Neural cell (in vitro differentiated cells): ENCODE measurements around the gene KRT3. TPM values are rescaled to one million over a fixed set of nuclear protein-coding genes. Genes with fewer than 3 reads are reported as not detected.

Source experiments
- H2AFZ ChIP-seq: fragments of 200-600, 300-800 bp; sonication (generic), shearing (Covaris generic); 2 replicates; pipeline ENCODE4 v1.6.0; 2014; ENCODE audit warnings: low read depth, mild to moderate bottlenecking, antibody characterized with exemption, low read length, moderate library complexity
- H3F3A ChIP-seq: fragments of 200-600 bp; shearing (Covaris generic); 2 replicates; pipeline ENCODE4 v1.6.1; 2016; ENCODE audit warnings: mild to moderate bottlenecking, moderate library complexity, mixed read lengths, antibody characterized with exemption, low read length; ENCODE audit not compliant: insufficient read depth, poor library complexity, severe bottlenecking
- H3K27ac ChIP-seq: fragments of 200-600, 300-800 bp; sonication (generic), shearing (Covaris generic); 2 replicates; pipeline ENCODE4 v1.5.1; 2014; ENCODE audit warnings: mild to moderate bottlenecking, low read length, moderate library complexity
- H3K27me3 ChIP-seq: fragments of 300-800, 200-600 bp; sonication (generic), shearing (Covaris generic); 2 replicates; pipeline ENCODE4 v1.6.0; 2014; ENCODE audit warnings: mild to moderate bottlenecking, low read depth, low read length, moderate library complexity; ENCODE audit not compliant: insufficient read depth
- H3K36me3 ChIP-seq: fragments of 300-800, 200-600 bp; sonication (generic), shearing (Covaris generic); 2 replicates; pipeline ENCODE4 v1.5.1; 2014; ENCODE audit warnings: mild to moderate bottlenecking, antibody characterized with exemption, low read length, moderate library complexity; ENCODE audit not compliant: insufficient read depth
- H3K4me2 ChIP-seq: fragments of 300-800, 200-600 bp; sonication (generic), shearing (Covaris generic); 2 replicates; pipeline ENCODE4 v1.6.0; 2014; ENCODE audit warnings: mild to moderate bottlenecking, low read length
- H3K4me3 ChIP-seq: fragments of 300-800, 200-600 bp; sonication (generic), shearing (Covaris generic); 2 replicates; pipeline ENCODE4 v1.5.1; 2014; ENCODE audit warnings: mild to moderate bottlenecking, low read length, moderate library complexity
- H3K79me2 ChIP-seq: fragments of 200-600 bp; shearing (Covaris generic); replicated peaks from 2 replicates; pipeline ENCODE4 v1.6.0; 2014; ENCODE audit warnings: mild to moderate bottlenecking, low read length, moderate library complexity; ENCODE audit not compliant: insufficient read depth
- H3K9ac ChIP-seq: fragments of 300-800, 200-600 bp; sonication (generic), shearing (Covaris generic); 2 replicates; pipeline ENCODE4 v1.6.1; 2016; ENCODE audit warnings: mild to moderate bottlenecking, low read length, mixed read lengths
- H3K9me2 ChIP-seq: fragments of 200-600 bp; shearing (Covaris generic); 2 replicates; pipeline ENCODE4 v1.6.1; 2016; ENCODE audit warnings: mild to moderate bottlenecking, low read length, mixed read lengths; ENCODE audit not compliant: insufficient read depth
- H3K9me3 ChIP-seq: fragments of 200-600, 300-800 bp; sonication (generic), shearing (Covaris generic); 2 replicates; pipeline ENCODE4 v1.6.1; 2016; ENCODE audit warnings: mild to moderate bottlenecking, mixed run types, low read length, moderate library complexity, mixed read lengths
- H4K20me1 ChIP-seq: fragments of 200-600 bp; shearing (Covaris generic); 2 replicates; pipeline ENCODE4 v1.6.1; 2016; ENCODE audit warnings: mild to moderate bottlenecking, mixed run types; ENCODE audit not compliant: insufficient read depth
- EP300 ChIP-seq: fragments of 450-650 bp; conservative IDR thresholded peaks from 2 replicates; pipeline ENCODE4 v1.6.1; 2014; ENCODE audit warnings: antibody characterized with exemption, mild to moderate bottlenecking, moderate library complexity; ENCODE audit not compliant: poor library complexity, severe bottlenecking
- EZH2 ChIP-seq: fragments of 200-600, 300-800 bp; shearing (Covaris generic), sonication (generic); IDR thresholded peaks from 2 replicates; pipeline ENCODE4 v1.6.1; 2014; ENCODE audit warnings: antibody characterized with exemption, low read length, borderline replicate concordance, mild to moderate bottlenecking; ENCODE audit not compliant: insufficient read depth, poor library complexity, severe bottlenecking
- MXI1 ChIP-seq: fragments of 450-650 bp; conservative IDR thresholded peaks from 2 replicates; pipeline ENCODE4 v1.6.1; 2014; ENCODE audit warnings: antibody characterized with exemption, mild to moderate bottlenecking; ENCODE audit not compliant: poor library complexity, severe bottlenecking
- POLR2AphosphoS5 ChIP-seq: IDR thresholded peaks from 2 replicates; pipeline ENCODE4 v1.6.1; 2012
- RAD21 ChIP-seq: fragments of 450-650 bp; conservative IDR thresholded peaks from 2 replicates; pipeline ENCODE4 v1.6.1; 2014; ENCODE audit warnings: antibody characterized with exemption, mild to moderate bottlenecking, moderate library complexity
- SMC3 ChIP-seq: fragments of 450-650 bp; conservative IDR thresholded peaks from 2 replicates; pipeline ENCODE4 v1.6.1; 2014; ENCODE audit warnings: antibody characterized with exemption, mild to moderate bottlenecking, moderate library complexity; ENCODE audit not compliant: poor library complexity
- TAF1 ChIP-seq: IDR thresholded peaks from 2 replicates; pipeline ENCODE4 v1.6.1; 2012; ENCODE audit warnings: low read depth
- polyA plus RNA-seq: library from polyadenylated mRNA; depleted of rRNA; stranded (reverse); fragments of >200 nt; gene quantifications from 2 replicates; pipeline ENCODE4 v1.2.3, GENCODE V29; 2014
- TF ChIP-seq, protein P1 (sequence below): fragments of 450-650 bp; IDR thresholded peaks from 2 replicates; pipeline ENCODE4 v1.5.1; 2014; ENCODE audit warnings: antibody characterized with exemption, mild to moderate bottlenecking, moderate library complexity; ENCODE audit not compliant: poor library complexity, severe bottlenecking
- TF ChIP-seq, protein P2 (sequence below): IDR thresholded peaks from 2 replicates; pipeline ENCODE4 v1.6.1; 2012; ENCODE audit warnings: borderline replicate concordance

The KRT3 gene
- polyA plus RNA-seq, 1 donor from 2014 or later, result not detected

DNA sequence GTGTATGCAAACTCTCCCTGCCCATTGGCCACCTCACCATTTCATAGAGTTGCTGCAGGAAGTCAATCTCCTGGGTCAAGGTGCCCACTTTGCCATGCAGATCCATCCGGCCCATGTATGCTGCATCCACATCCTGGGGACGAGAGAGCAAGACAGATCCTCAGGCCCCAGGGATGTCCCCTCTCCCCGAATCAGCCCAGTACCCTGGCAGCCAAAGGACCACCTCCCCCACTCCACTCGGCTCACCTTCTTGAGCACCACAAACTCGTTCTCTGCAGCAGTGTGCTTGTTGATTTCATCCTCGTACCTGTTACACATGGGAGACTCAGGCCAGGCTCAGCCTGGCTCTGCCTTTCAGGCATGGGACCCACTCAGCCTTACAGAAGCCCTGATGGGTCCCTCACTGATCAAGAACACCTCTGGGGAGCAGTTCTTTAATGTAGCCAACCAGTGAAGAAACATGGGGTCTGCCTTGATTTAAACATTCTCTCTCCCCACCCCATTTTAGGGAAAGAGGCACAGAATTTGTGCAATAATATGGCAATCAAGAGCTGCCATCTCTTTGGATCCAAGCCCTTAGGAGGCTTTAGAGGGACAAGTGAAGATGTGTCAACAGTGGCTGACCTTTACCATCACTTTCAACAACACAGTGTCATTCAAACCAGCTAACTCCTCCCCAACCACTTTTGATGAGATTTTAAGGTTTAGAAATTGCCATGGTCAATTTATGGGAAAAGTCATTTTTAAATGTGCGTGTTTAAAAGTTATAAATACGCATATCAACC is 34.3 kb upstream of the KRT3 start:
- no peaks in the 10 kb centered on the region for H3K27me3 ChIP-seq
- no peak overlapping the region for H3K4me3 ChIP-seq
- TF ChIP-seq POLR2AphosphoS5 (no peak), EP300 (no peak), MXI1 (no peak), EZH2 (no peak), RAD21 (no peak), TAF1 (no peak), SMC3 (no peak)
- TF ChIP-seq, protein P1, sequence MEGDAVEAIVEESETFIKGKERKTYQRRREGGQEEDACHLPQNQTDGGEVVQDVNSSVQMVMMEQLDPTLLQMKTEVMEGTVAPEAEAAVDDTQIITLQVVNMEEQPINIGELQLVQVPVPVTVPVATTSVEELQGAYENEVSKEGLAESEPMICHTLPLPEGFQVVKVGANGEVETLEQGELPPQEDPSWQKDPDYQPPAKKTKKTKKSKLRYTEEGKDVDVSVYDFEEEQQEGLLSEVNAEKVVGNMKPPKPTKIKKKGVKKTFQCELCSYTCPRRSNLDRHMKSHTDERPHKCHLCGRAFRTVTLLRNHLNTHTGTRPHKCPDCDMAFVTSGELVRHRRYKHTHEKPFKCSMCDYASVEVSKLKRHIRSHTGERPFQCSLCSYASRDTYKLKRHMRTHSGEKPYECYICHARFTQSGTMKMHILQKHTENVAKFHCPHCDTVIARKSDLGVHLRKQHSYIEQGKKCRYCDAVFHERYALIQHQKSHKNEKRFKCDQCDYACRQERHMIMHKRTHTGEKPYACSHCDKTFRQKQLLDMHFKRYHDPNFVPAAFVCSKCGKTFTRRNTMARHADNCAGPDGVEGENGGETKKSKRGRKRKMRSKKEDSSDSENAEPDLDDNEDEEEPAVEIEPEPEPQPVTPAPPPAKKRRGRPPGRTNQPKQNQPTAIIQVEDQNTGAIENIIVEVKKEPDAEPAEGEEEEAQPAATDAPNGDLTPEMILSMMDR, result no peak
- TF ChIP-seq, protein P2, sequence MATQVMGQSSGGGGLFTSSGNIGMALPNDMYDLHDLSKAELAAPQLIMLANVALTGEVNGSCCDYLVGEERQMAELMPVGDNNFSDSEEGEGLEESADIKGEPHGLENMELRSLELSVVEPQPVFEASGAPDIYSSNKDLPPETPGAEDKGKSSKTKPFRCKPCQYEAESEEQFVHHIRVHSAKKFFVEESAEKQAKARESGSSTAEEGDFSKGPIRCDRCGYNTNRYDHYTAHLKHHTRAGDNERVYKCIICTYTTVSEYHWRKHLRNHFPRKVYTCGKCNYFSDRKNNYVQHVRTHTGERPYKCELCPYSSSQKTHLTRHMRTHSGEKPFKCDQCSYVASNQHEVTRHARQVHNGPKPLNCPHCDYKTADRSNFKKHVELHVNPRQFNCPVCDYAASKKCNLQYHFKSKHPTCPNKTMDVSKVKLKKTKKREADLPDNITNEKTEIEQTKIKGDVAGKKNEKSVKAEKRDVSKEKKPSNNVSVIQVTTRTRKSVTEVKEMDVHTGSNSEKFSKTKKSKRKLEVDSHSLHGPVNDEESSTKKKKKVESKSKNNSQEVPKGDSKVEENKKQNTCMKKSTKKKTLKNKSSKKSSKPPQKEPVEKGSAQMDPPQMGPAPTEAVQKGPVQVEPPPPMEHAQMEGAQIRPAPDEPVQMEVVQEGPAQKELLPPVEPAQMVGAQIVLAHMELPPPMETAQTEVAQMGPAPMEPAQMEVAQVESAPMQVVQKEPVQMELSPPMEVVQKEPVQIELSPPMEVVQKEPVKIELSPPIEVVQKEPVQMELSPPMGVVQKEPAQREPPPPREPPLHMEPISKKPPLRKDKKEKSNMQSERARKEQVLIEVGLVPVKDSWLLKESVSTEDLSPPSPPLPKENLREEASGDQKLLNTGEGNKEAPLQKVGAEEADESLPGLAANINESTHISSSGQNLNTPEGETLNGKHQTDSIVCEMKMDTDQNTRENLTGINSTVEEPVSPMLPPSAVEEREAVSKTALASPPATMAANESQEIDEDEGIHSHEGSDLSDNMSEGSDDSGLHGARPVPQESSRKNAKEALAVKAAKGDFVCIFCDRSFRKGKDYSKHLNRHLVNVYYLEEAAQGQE, result no peak
- H3K4me2 ChIP-seq, result no peak overlapping the region
- no peak overlapping the region for H3K27ac ChIP-seq
- H3K79me2 ChIP-seq, result no peaks in the 10 kb centered on the region
- H3F3A ChIP-seq, result no peaks in the 10 kb centered on the region
- no peak overlapping the region for H2AFZ ChIP-seq
- no peaks in the 10 kb centered on the region for H3K36me3 ChIP-seq
- H4K20me1 ChIP-seq, result no peaks in the 10 kb centered on the region
- H3K9ac ChIP-seq, result no peak overlapping the region
- H3K9me3 ChIP-seq, result no peaks in the 10 kb centered on the region
- H3K9me2 ChIP-seq, result no peaks in the 10 kb centered on the region

DNA sequence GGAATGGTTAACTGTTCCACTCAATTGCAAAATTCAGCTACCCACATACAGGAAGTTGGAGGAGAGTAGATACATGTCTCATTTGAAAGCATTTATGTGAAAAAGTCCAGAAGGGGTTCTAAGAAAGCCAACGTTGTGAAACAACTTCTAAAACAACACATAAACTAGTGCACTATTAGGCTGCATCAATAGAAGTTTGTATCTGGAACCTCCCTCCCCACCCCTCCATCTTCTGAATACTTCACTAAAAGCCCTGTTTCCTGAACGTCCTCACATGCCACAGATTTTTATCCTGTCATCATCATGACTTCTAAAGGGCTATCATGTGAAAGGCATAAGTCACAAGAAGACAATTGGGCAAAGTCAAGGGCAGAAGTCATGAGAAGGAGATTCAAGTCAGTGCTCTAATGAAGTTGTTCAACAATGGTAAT is 32.7 kb upstream of the KRT3 start:
- Histone ChIP-seq H3K9me3 (no peaks in the 10 kb centered on the region), H2AFZ (no peak overlapping the region), H3K4me3 (no peak overlapping the region), H3K9me2 (no peaks in the 10 kb centered on the region), H3K27me3 (no peaks in the 10 kb centered on the region), H3K36me3 (no peaks in the 10 kb centered on the region), H4K20me1 (no peaks in the 10 kb centered on the region), H3K4me2 (no peak overlapping the region), H3K27ac (no peak overlapping the region), H3K79me2 (no peaks in the 10 kb centered on the region), H3K9ac (no peak overlapping the region), H3F3A (no peaks in the 10 kb centered on the region)
- TF ChIP-seq EP300 (no peak), MXI1 (no peak), EZH2 (no peak), POLR2AphosphoS5 (no peak), RAD21 (no peak), TAF1 (no peak), SMC3 (no peak)
- TF ChIP-seq, protein P2, result no peak
- TF ChIP-seq, protein P1, result no peak
